HepG2 (cell line): ENCODE measurements around the gene IQCC. TPM values are rescaled to one million over a fixed set of nuclear protein-coding genes. Genes with fewer than 3 reads are reported as not detected.

Experiments
- ETV5 ChIP-seq: IDR thresholded peaks from 2 replicates; pipeline ENCODE4 v1.6.1; 2018; ENCODE audit warnings: missing biosample characterization, missing genetic modification reagents, inconsistent platforms, borderline replicate concordance
- ETV6 ChIP-seq: sonication (generic); formaldehyde crosslinking; conservative IDR thresholded peaks from 2 replicates; pipeline ENCODE4 v1.4.0; 2020; ENCODE audit warnings: missing genetic modification reagents
- FOXJ3 ChIP-seq: sonication (generic); formaldehyde crosslinking; IDR thresholded peaks from 2 replicates; pipeline ENCODE4 v1.4.0; 2020; ENCODE audit warnings: missing genetic modification reagents, mild to moderate bottlenecking, borderline replicate concordance
- NAIF1 ChIP-seq: sonication (generic); formaldehyde crosslinking; IDR thresholded peaks from 2 replicates; pipeline ENCODE4 v1.5.0; 2020; ENCODE audit warnings: mild to moderate bottlenecking, missing genetic modification reagents, borderline replicate concordance
- PHF20 ChIP-seq: sonication (generic); formaldehyde crosslinking; IDR thresholded peaks from 2 replicates; pipeline ENCODE4 v1.5.0; 2020; ENCODE audit warnings: mild to moderate bottlenecking, missing genetic modification reagents
- SP4 ChIP-seq: sonication (generic); formaldehyde crosslinking; IDR thresholded peaks from 2 replicates; pipeline ENCODE4 v1.8.1; 2023; ENCODE audit warnings: mild to moderate bottlenecking, missing genetic modification reagents
- ZBTB7B ChIP-seq: sonication (generic); formaldehyde crosslinking; IDR thresholded peaks from 2 replicates; pipeline ENCODE4 v1.4.0; 2020; ENCODE audit warnings: missing genetic modification reagents
- ZEB1 ChIP-seq: IDR thresholded peaks from 2 replicates; pipeline ENCODE4 v1.6.1; 2012; ENCODE audit warnings: mild to moderate bottlenecking, low read depth, inconsistent platforms; ENCODE audit not compliant: insufficient replicate concordance
- ZFP36 ChIP-seq: fragments of 150-350 bp; IDR thresholded peaks from 2 replicates; pipeline ENCODE4 v1.6.1; 2018; ENCODE audit warnings: borderline replicate concordance, low read length, low read depth; ENCODE audit not compliant: partially characterized antibody
- ZFP90 ChIP-seq: sonication (generic); formaldehyde crosslinking; IDR thresholded peaks from 2 replicates; pipeline ENCODE4 v1.8.0; 2022; ENCODE audit warnings: missing genetic modification reagents, mild to moderate bottlenecking, inconsistent platforms, borderline replicate concordance
- ZIK1 ChIP-seq: sonication (generic); formaldehyde crosslinking; IDR thresholded peaks from 2 replicates; pipeline ENCODE4 v1.5.0; 2020; ENCODE audit warnings: mild to moderate bottlenecking, low read depth, missing genetic modification reagents, borderline replicate concordance
- ZNF292 ChIP-seq: sonication (generic); formaldehyde crosslinking; IDR thresholded peaks from 2 replicates; pipeline ENCODE4 v1.8.1; 2022; ENCODE audit warnings: mild to moderate bottlenecking, low read depth, missing genetic modification reagents, borderline replicate concordance
- ZNF441 ChIP-seq: sonication (generic); formaldehyde crosslinking; IDR thresholded peaks from 2 replicates; pipeline ENCODE4 v1.7.0; 2021; ENCODE audit warnings: missing genetic modification reagents, borderline replicate concordance
- polyA plus RNA-seq, 8 experiments: library from polyadenylated mRNA; depleted of rRNA in 3 of 8; stranded (reverse) in 7 of 8; unstranded in 1 of 8; fragments of >200 nt; fragmentation: Illumina TruSeq in 4 of 8; extraction: Trizol in 4 of 8; gene quantifications; 2 replicates each; pipeline versions ENCODE4 v1.2.1 to v1.2.3, GENCODE V29; 2011 to 2016; ENCODE audit warnings: low read depth in 4 of 8, missing spikeins in 1 of 8, mixed read lengths in 1 of 8; ENCODE audit not compliant: insufficient read depth in 1 of 8
- total RNA-seq, 5 experiments: library from RNA; depleted of rRNA; stranded (reverse); fragments of >200 nt; fragmentation: Illumina TruSeq; extraction: Trizol; gene quantifications; 2 replicates each; pipeline ENCODE4 v1.2.3, GENCODE V29; 2016; ENCODE audit warnings: low read depth in 1 of 5
- TF ChIP-seq, protein P1 (sequence below): sonication (generic); formaldehyde crosslinking; IDR thresholded peaks from 2 replicates; pipeline ENCODE4 v1.8.0; 2022; ENCODE audit warnings: mild to moderate bottlenecking, missing genetic modification reagents, moderate library complexity
- TF ChIP-seq, protein P2 (sequence below): sonication (generic); formaldehyde crosslinking; IDR thresholded peaks from 2 replicates; pipeline ENCODE4 v1.4.0; 2020; ENCODE audit warnings: missing genetic modification reagents, borderline replicate concordance
- TF ChIP-seq, protein P3 (sequence below): sonication (generic); formaldehyde crosslinking; IDR thresholded peaks from 2 replicates; pipeline ENCODE4 v1.8.0; 2022; ENCODE audit warnings: missing genetic modification reagents, low read depth, mild to moderate bottlenecking, borderline replicate concordance
- TF ChIP-seq, protein P4 (sequence below): sonication (generic); formaldehyde crosslinking; IDR thresholded peaks from 2 replicates; pipeline ENCODE4 v1.5.1; 2020; ENCODE audit warnings: missing genetic modification reagents, mild to moderate bottlenecking, borderline replicate concordance
- TF ChIP-seq, protein P5 (sequence below): sonication (generic); formaldehyde crosslinking; IDR thresholded peaks from 2 replicates; pipeline ENCODE4 v1.4.0; 2020; ENCODE audit warnings: missing genetic modification reagents
- TF ChIP-seq, protein P6 (sequence below): sonication (generic); formaldehyde crosslinking; IDR thresholded peaks from 2 replicates; pipeline ENCODE4 v1.4.0; 2020; ENCODE audit warnings: missing genetic modification reagents

IQCC gene
- total and polyA plus RNA-seq, 2 of the 13 experiments (the other 11 are each of a cell fraction or from before 2014, with no cell fraction given), result 1.7 to 3.0 TPM

DNA sequence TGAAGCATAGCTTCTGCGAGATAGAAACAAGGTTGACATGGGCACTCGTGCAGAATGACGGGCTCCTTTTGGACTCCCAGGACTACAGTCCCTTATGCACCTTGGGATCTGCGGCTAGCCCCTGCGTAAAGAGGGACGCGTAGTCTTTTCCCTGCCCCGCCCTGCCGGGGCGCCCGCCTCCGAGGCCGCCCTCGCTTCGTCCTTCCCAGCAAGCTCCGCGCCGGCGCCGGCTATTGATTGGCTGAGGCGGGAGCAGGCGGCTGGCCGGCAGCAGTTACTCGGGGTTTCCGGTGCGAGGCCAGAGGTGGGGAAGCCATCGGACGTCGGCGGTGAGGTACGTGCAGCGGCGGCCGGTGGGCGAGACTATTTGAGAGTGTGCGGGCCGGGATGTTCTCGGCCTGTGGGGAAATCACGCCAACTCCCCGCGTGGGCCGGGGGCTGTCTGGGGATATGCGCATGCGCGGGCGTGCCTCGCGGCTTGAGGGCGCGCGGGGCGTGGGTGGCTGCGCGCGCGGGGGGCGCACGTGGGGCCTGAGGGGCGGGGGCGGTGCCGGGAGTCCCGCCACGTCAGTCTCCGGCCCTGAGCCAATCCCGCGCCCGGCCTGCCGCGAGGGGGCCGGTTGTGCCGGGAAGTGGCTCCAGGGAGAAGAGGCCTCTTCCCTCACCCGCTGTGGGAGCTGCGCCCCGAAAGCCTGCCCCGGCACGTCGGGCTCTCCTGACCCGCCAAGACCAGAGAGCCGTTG is 25.9 kb upstream of the IQCC start, which contains the start of gene TXLNA (continued):
- TF ChIP-seq, protein P1, sequence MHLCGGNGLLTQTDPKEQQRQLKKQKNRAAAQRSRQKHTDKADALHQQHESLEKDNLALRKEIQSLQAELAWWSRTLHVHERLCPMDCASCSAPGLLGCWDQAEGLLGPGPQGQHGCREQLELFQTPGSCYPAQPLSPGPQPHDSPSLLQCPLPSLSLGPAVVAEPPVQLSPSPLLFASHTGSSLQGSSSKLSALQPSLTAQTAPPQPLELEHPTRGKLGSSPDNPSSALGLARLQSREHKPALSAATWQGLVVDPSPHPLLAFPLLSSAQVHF, result peak; percentile 96
- TF ChIP-seq ZNF292 (CRISPR knock-in tag), result no peak
- TF ChIP-seq, protein P2, sequence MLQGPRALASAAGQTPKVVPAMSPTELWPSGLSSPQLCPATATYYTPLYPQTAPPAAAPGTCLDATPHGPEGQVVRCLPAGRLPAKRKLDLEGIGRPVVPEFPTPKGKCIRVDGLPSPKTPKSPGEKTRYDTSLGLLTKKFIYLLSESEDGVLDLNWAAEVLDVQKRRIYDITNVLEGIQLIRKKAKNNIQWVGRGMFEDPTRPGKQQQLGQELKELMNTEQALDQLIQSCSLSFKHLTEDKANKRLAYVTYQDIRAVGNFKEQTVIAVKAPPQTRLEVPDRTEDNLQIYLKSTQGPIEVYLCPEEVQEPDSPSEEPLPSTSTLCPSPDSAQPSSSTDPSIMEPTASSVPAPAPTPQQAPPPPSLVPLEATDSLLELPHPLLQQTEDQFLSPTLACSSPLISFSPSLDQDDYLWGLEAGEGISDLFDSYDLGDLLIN (CRISPR knock-in tag), result peak; percentile 68; the same call in 1 of the 2 replicates
- TF ChIP-seq NAIF1 (CRISPR knock-in tag), result 0 out of 2 replicates have a peak, but pooled peaks have one; percentile 64
- TF ChIP-seq PHF20 (CRISPR knock-in tag), result peak; percentile 84
- TF ChIP-seq ZBTB7B, result peak; percentile 36; the same call in 1 of the 2 replicates
- peak; percentile 95; the same call in 1 of the 2 replicates for TF ChIP-seq ZIK1
- TF ChIP-seq ETV6 (CRISPR knock-in tag), result peak; percentile 53; the same call in 1 of the 2 replicates
- TF ChIP-seq, protein P3, sequence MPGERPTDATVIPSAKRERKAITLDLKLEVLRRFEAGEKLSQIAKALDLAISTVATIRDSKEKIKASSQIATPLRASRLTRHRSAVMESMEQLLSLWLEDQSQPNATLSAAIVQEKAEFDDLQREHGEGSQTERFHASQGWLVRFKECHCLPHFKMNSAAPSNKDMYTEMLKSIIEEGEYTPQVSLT (CRISPR knock-in tag), result peak; percentile 92; the same call in 1 of the 2 replicates
- peak; percentile 87; the same call in 1 of the 2 replicates for TF ChIP-seq ETV5 (CRISPR knock-in tag)
- peak; percentile 58; the same call in 1 of the 2 replicates for TF ChIP-seq ZFP90 (CRISPR knock-in tag)
- no peak for TF ChIP-seq ZEB1
- no peak for TF ChIP-seq ZFP36
- 0 out of 2 replicates have a peak, but pooled peaks have one; percentile 57 for TF ChIP-seq ZNF441
- TF ChIP-seq, protein P4, sequence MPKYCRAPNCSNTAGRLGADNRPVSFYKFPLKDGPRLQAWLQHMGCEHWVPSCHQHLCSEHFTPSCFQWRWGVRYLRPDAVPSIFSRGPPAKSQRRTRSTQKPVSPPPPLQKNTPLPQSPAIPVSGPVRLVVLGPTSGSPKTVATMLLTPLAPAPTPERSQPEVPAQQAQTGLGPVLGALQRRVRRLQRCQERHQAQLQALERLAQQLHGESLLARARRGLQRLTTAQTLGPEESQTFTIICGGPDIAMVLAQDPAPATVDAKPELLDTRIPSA (CRISPR knock-in tag), result no peak
- TF ChIP-seq, protein P5, sequence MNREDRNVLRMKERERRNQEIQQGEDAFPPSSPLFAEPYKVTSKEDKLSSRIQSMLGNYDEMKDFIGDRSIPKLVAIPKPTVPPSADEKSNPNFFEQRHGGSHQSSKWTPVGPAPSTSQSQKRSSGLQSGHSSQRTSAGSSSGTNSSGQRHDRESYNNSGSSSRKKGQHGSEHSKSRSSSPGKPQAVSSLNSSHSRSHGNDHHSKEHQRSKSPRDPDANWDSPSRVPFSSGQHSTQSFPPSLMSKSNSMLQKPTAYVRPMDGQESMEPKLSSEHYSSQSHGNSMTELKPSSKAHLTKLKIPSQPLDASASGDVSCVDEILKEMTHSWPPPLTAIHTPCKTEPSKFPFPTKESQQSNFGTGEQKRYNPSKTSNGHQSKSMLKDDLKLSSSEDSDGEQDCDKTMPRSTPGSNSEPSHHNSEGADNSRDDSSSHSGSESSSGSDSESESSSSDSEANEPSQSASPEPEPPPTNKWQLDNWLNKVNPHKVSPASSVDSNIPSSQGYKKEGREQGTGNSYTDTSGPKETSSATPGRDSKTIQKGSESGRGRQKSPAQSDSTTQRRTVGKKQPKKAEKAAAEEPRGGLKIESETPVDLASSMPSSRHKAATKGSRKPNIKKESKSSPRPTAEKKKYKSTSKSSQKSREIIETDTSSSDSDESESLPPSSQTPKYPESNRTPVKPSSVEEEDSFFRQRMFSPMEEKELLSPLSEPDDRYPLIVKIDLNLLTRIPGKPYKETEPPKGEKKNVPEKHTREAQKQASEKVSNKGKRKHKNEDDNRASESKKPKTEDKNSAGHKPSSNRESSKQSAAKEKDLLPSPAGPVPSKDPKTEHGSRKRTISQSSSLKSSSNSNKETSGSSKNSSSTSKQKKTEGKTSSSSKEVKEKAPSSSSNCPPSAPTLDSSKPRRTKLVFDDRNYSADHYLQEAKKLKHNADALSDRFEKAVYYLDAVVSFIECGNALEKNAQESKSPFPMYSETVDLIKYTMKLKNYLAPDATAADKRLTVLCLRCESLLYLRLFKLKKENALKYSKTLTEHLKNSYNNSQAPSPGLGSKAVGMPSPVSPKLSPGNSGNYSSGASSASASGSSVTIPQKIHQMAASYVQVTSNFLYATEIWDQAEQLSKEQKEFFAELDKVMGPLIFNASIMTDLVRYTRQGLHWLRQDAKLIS (CRISPR knock-in tag), result no peak
- peak; percentile 93 for TF ChIP-seq SP4 (CRISPR knock-in tag)
- TF ChIP-seq, protein P6, sequence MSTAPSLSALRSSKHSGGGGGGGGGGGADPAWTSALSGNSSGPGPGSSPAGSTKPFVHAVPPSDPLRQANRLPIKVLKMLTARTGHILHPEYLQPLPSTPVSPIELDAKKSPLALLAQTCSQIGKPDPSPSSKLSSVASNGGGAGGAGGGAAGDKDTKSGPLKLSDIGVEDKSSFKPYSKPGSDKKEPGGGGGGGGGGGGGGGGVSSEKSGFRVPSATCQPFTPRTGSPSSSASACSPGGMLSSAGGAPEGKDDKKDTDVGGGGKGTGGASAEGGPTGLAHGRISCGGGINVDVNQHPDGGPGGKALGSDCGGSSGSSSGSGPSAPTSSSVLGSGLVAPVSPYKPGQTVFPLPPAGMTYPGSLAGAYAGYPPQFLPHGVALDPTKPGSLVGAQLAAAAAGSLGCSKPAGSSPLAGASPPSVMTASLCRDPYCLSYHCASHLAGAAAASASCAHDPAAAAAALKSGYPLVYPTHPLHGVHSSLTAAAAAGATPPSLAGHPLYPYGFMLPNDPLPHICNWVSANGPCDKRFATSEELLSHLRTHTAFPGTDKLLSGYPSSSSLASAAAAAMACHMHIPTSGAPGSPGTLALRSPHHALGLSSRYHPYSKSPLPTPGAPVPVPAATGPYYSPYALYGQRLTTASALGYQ, result peak; percentile 41; the same call in 1 of the 2 replicates
- TF ChIP-seq FOXJ3 (CRISPR knock-in tag), result peak; percentile 55; the same call in 1 of the 2 replicates
